SU-DHL-6 (cell line): Measurements from ENCODE around the gene IGFL4.

Experiments
- EZH2phosphoT487 ChIP-seq: fragments of 200-600 bp; sonication (generic), shearing (Covaris generic); conservative IDR thresholded peaks from 2 replicates; pipeline ENCODE4 v1.6.1; 2018; ENCODE audit warnings: mild to moderate bottlenecking, antibody characterized with exemption, low read length, moderate library complexity, mixed read lengths
- TF ChIP-seq, protein P1 (sequence below): fragments of 200-600 bp; sonication (generic); IDR thresholded peaks from one replicate; pipeline ENCODE4 v1.5.1; 2017; ENCODE audit warnings: antibody characterized with exemption, mild to moderate bottlenecking, low read length, moderate library complexity; ENCODE audit not compliant: insufficient read depth, poor library complexity, severe bottlenecking

DNA sequence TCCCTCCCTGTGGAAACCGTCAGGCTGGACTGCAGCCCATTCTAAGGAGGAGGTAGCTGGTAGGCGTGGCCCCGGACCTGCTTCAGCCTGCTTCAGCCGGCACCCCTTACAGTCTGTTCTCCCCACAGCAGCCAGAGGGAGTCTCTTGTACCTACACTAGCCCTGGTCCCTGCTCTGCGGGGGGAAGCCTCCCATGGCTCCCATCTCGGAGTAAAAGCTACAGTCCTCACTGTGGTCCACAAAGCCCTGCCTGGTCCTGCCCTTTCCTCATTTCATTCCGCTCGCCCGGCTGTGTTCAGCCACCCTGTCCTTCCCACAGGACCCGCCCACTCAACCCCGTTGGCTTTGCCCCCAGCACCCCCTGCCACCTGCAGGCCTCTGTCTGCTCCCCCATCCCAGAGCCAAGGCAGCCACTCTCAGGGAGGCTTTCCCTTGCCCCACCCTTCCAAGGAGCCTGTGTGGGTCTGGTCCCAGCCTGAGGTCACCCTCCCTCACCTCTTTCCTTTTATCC lies 19.2 kb downstream of the IGFL4 start:
- TF ChIP-seq, protein P1, sequence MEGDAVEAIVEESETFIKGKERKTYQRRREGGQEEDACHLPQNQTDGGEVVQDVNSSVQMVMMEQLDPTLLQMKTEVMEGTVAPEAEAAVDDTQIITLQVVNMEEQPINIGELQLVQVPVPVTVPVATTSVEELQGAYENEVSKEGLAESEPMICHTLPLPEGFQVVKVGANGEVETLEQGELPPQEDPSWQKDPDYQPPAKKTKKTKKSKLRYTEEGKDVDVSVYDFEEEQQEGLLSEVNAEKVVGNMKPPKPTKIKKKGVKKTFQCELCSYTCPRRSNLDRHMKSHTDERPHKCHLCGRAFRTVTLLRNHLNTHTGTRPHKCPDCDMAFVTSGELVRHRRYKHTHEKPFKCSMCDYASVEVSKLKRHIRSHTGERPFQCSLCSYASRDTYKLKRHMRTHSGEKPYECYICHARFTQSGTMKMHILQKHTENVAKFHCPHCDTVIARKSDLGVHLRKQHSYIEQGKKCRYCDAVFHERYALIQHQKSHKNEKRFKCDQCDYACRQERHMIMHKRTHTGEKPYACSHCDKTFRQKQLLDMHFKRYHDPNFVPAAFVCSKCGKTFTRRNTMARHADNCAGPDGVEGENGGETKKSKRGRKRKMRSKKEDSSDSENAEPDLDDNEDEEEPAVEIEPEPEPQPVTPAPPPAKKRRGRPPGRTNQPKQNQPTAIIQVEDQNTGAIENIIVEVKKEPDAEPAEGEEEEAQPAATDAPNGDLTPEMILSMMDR, result no peak
- no peak for TF ChIP-seq EZH2phosphoT487
